ENCODE results near the gene CFHR3. TPM values are rescaled to one million over a fixed set of nuclear protein-coding genes. Genes with fewer than 3 reads are reported as not detected.
"Not testable (repeated sequence)": the region's sequence is repeated elsewhere in the genome, so short reads cannot be mapped to it uniquely, and the experiment has no call there.

The CFHR3 gene
- total RNA-seq = not detected

DNA sequence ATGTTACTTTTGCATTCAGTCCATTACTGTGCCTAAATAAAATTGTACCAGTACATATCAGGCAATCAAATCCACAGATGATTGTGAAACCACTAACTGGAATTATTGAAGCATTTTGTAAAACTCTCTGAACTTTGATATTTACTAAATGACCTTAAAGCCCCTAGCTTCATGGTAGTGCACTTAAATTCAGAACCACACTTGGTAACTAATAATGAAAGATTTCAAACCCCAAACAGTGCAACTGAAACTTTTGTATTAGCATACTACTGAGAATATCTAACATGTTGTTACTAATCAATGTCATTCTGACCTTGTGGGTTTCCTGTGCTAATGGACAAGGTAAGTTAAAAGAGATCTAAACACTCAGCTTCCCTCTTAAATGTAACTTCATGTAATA is at the start of gene CFHR3:
Gene CFHR3, plus strand, starts transcription at position 238 of the 400 bp plus-strand sequence. Its CDS starts 47 bp downstream, at position 285.
- no peak for DNase-seq (ENCODE audit: low read depth in 2 of 3, low spot score in 2 of 3)

DNA sequence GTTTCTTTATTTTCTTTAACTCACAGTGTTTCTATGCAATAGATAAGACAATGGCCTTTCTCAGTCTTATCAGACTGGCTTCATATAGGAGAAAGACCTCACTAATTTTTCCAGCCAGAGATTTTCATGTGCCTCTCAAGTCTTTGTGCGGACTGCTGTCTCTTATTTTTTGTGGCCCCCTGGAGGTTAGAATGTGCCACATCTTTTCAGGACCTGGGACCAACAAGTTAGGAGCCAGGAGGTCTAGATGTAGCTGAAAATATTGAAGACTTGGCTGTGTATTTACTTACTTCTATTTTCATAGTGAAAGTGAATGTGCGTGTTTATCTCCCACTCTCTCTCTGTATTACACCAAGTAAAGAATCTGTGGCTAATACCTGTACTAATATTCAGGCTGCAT is 42.1 kb upstream of the CFHR3 start:
- no peak for DNase-seq (ENCODE audit: low read depth in 2 of 3, low spot score in 2 of 3)

DNA sequence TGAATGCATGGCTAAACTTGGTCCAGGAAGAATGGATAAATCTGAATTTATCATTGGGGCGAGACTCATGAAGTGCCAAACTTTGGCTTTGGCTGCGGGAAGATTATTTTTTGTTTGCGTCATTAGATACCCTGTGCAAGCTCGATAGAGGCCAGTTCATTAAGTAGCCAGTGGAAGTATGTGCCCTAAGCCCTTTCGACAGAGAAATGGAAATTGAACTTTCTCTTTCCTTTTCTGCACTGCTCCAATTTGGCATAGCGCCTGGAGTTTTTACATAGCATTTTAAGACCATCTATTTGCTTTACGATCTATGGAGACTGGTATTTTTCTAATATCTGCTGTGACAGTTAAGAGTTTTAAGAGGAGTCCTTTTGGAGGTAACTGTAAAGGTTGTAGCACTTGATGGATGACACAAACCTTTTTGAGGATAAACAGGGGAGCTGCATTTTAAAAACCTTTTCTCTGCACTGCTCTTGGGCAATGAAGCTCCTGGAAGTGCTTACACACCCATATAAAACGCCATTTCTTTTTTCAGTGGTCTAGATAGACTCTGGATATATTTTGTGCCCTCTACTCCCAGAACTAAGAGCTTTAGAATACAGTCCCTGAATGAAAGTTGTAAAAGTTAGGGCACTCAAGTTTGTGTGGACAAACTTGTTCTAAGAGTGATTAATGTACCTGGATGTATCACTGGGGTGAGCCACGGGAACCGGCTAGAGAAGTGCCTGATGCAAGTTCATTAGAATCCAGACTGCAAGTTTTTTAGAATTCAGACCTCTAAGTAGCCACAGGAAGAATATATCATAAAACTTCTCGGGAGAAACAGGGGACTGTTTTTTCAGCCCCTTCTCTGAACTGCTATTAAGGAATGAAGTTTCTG is 41.3 kb upstream of the CFHR3 start:
- no peak for DNase-seq (ENCODE audit: low read depth in 2 of 3, low spot score in 2 of 3)

GRCh38 chr1:196734006-196734405 is 40.6 kb upstream of the CFHR3 start:
- no peak for DNase-seq (ENCODE audit: low read depth in 2 of 3, low spot score in 2 of 3)

GRCh38 chr1:196734460-196734859 is 40.2 kb upstream of the CFHR3 start:
- no peak for DNase-seq (ENCODE audit: low read depth in 2 of 3, low spot score in 2 of 3)

GRCh38 chr1:196738730-196739129 is 35.9 kb upstream of the CFHR3 start:
- no peak for DNase-seq (ENCODE audit: low read depth in 2 of 3, low spot score in 2 of 3)

DNA sequence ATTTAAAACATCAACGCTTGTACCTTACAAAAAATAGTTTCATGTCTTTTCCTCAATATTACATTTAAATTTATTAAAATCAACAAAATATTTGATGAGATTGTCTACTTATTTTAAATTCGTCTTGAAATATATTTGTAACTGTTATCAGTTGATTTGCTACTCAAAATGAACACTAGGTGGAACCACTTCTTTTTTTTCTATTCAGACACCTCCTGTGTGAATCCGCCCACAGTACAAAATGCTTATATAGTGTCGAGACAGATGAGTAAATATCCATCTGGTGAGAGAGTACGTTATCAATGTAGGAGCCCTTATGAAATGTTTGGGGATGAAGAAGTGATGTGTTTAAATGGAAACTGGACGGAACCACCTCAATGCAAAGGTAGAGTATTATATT is 31.4 kb upstream of the CFHR3 start:
- peak in 1 of 3 donors; percentile 42 for DNase-seq (ENCODE audit: low read depth in 2 of 3, low spot score in 2 of 3)

DNA sequence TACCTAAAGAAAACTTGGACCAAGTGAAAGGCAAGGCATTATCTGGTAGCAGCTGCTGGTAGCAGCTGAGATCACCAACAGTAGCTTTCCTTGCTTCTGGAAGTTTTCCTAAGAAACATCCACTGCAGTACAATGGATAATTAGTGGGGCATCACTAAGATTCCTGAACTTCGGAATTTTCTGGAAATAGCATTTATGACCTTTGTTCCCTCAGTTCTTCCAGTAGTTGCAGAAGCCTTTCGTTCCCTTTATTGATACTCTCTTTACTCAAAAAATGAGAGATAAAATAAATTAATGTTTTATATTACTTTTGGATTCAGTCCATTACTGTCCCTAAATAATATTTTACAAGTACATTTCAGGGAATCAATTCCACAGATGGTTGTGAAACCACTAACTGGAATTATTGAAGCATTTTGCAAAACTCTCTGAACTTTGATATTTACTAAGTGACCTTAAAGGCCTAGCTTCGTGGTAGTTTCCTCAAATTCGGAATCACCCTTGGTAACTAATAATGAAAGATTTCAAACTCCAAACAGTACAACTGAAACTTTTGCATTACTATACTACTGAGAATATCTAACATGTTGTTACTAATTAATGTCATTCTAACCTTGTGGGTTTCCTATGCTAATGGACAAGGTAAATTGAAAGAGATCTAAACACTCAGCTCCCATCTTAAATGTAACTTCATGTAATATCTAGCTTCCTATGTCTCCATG is 9.5 kb upstream of the CFHR3 start:
- not testable (repeated sequence) for DNase-seq (ENCODE audit: low read depth in 2 of 3, low spot score in 2 of 3)

DNA sequence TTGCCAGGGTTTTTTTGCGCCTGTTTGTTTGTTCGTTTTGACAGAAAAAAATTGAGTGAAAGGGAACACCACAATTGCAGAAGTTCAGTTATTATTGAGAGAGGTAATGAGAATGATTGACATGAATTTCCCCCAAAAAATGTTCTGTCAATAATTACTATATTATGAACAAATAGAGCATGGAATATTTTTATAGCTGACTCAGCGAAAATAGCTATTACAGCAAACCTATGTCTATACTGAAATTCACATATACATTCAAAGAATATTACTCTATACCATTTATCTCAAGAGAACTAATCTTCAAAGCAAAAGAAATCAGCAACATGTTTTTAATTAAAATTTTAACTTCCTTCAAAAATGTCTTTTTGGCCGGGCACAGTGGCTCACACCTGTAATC is 4.8 kb upstream of the CFHR3 start:
- not testable (repeated sequence) for DNase-seq (ENCODE audit: low read depth in 2 of 3, low spot score in 2 of 3)

- DNase-seq (ENCODE audit: low read depth in 2 of 3, low spot score in 2 of 3) = no peak
These were observed 927 bp upstream of the CFHR3 start for GRCh38 chr1:196773713-196774112.

DNA sequence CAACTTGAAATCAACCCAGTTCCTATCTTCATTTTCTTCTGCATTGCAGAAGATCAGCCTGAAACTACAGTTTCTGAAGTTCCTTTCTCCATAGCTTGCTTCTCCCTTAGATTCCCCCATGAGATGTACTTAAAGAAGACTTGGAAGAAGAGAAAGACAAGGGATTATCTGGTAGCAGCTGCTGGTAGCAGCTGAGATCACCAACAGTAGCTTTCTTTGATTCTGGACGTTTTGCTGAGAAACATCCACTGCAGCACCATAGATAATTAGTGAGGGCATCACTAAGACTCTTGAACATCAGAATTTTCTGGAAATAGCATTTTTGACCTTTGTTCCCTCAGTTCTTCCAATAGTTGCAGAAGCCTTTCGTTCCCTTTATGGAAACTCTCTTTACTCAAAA is 465 bp upstream of the CFHR3 start:
- no peak for DNase-seq (ENCODE audit: low read depth in 2 of 3, low spot score in 2 of 3)

DNA sequence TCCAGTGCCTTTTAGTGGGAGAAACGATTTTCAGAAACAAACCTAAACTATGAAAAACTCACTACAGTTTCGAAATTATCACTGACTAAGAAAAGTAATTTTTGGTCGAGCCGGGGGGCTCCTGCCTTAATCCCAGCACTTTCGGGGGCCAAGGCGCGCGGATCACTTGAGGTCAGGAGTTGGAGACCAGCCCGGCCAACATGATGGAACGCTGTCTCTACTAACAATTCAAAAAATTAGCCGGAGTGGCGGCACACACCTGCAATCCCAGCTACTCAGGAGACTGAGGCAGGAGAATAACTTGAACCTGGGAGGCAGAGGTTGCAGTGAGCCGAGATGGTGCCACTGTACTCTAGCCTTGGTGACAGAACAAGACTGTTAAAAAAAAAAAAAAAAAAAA is 3.0 kb downstream of the CFHR3 start:
- no peak for DNase-seq (ENCODE audit: low read depth in 2 of 3, low spot score in 2 of 3)

DNA sequence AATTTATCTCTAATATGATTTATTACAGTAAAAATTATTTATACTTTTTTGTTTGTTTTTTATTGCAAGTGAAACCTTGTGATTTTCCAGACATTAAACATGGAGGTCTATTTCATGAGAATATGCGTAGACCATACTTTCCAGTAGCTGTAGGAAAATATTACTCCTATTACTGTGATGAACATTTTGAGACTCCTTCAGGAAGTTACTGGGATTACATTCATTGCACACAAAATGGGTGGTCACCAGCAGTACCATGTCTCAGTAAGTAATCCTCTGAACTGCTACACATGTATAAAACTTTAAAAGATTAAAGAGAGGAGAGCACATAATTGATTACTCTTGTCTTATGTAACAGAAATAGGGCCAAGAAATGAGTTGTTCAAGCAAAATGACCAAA is 4.5 kb downstream of the CFHR3 start:
- DNase-seq (ENCODE audit: low read depth in 2 of 3, low spot score in 2 of 3) = no peak

DNA sequence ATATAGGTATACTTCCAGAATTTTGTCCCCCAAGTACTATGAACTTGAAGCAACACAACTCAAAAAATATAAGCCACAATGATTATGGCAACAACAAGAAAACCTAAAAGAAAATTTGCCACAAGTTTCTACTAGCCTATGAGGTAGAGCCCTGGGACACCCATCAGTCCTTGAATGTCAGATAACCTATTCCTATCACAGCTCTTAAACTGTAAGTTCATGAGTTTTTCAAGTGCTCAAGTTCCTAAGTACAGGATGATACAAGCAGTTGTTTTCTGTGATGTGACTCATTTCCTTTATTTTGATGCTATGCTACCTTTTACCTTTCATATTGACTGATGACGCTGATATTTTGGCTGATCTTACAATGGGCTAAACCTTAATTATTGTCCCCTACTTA is 16.6 kb downstream of the CFHR3 start:
- not testable (repeated sequence) for DNase-seq (ENCODE audit: low read depth in 2 of 3, low spot score in 2 of 3)

DNA sequence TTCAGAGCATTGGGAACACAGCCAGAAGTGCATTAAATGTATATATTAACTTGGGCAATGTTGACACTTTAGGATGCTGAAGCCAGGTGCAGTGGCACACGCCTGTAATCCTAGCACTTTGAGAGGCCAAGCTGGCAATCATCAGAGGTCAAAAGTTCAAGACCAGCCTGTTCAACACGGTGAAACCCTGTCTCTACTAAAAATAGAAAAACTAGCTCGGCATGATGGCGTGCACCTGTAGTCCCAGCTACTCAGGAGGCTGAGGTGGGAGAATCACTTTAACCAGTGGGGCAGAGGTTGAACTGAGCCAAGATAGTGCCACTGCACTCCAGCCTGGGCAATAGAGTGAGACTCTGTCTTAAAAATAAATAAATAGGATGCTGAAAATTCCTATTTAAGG is 19.5 kb downstream of the CFHR3 start:
- DNase-seq (ENCODE audit: low read depth in 2 of 3, low spot score in 2 of 3) = not testable (repeated sequence)

GRCh38 chr1:196797891-196798290 is 23.3 kb downstream of the CFHR3 start:
- DNase-seq (ENCODE audit: low read depth in 2 of 3, low spot score in 2 of 3) = no peak

DNA sequence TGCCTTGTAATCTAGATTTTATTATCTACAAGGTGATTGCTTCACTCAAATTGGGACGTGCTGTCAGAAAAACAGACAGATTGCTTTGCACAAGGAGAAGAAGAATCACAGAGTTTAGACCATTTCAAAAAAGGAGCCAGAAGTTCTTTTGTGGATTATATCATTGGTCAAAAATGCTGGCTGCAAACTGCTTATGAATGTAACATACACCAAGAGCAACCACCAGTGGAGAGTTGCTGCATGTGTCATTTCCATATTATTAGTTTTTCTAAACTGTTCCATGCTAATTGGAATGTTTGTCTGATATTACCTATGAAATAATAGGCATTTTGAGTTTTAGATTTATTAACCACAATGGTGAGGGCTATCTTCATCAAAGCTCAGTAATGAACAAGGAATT is 27.3 kb downstream of the CFHR3 start:
- DNase-seq (ENCODE audit: low read depth in 2 of 3, low spot score in 2 of 3) = not testable (repeated sequence)

DNA sequence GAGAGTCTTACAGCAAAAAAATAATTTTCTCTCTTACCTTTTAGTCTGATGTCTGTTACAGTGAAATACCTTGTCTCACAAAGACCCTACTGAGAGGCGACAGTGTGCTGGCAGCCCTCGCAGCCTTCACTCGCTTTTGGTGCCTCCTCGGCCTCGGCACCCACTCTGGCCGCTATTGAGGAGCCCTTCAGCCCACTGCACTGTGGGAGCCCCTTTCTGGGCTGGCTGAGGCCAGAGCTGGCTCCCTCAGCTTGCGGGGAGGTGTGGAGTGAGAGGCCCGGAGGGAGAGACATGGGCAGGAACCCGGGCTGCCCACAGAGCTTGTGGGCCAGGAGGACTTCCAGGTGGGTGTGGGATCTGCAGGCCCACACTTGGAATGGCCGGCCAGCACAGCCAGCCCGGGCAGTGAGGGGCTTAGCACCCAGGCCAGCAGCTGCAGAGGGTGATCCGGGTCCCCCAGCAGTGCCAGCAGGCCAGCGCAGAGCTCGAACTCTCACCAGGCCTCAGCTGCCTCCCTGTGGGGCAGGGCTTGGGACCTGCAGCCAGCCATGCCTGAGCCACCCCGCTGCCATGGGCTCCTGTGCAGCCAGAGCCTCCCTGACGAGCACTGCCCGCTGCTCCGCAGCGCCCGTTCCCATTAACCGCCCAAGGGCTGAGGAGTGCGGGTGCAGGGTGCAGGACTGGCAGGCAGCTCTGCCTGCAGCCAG is 34.0 kb downstream of the CFHR3 start:
- DNase-seq (ENCODE audit: low read depth in 2 of 3, low spot score in 2 of 3) = no peak

- DNase-seq (ENCODE audit: low read depth in 2 of 3, low spot score in 2 of 3) = not testable (repeated sequence)
These were observed 42.8 kb downstream of the CFHR3 start for GRCh38 chr1:196817442-196817841.

GRCh38 chr1:196819531-196819930 is 44.9 kb downstream of the CFHR3 start, which contains the start of gene CFHR1:
Gene CFHR1, plus strand, starts transcription at chr1:196819731. Its CDS starts 114 bp downstream, at chr1:196819845.
- DNase-seq (ENCODE audit: low read depth in 2 of 3, low spot score in 2 of 3) = not testable (repeated sequence)

DNA sequence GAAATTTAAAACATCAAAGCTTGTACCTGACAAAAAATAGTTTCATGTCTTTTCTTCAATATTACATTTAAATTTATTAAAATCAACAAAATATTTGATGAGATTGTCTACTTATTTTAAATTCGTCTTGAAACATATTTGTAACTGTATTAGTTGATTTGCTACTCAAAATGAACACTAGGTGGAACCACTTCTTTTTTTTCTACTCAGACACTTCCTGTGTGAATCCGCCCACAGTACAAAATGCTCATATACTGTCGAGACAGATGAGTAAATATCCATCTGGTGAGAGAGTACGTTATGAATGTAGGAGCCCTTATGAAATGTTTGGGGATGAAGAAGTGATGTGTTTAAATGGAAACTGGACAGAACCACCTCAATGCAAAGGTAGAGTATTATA is 53.2 kb downstream of the CFHR3 start:
- DNase-seq (ENCODE audit: low read depth in 2 of 3, low spot score in 2 of 3) = peak in 2 of 3 donors; percentile 17 to 24

All from hematopoietic multipotent progenitor cell (in vitro differentiated cells).